ENCODE measurements around the gene TNS3. TPM values are rescaled to one million over a fixed set of nuclear protein-coding genes. Genes with fewer than 3 reads are reported as not detected.

TNS3 gene
- total RNA-seq, 1 experiment from 2014 or later: 135 TPM

DNA sequence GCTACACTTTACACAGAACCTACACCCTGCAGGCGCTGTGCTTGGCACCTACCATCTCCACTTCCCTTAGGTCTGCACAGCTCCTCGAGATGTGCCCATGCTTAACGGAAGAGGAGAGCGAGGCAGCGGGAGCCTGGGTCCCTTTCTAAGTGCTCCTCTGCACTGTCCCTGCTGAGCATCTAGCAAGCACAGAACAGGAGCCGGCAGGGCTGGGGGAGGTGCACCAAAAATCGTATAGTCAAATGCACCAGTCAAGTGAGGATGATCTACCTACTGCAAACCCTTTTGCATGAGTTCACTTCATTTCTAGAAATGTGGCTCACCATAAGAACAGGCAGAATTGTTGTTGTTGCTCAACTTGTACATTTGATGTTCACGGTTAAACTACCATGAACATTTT lies 267.7 kb downstream of the TNS3 start:
- Mint-ChIP-seq H3K27ac (ENCODE audit: unreplicated experiment) (no peak overlapping the region), H3K9me3 (ENCODE audit: low read depth, unreplicated experiment) (no peaks in the 10 kb centered on the region), H3K27me3 (ENCODE audit: unreplicated experiment) (no peaks in the 10 kb centered on the region), H3K4me1 (ENCODE audit: low read depth, unreplicated experiment) (no peaks in the 10 kb centered on the region), H3K4me3 (ENCODE audit: low read depth, unreplicated experiment) (no peak overlapping the region), H3K36me3 (ENCODE audit: insufficient read depth, unreplicated experiment) (peaks cover 21% of the 10 kb centered on the region)
- BruUV-seq (replicated peaks): no TSS peak
- CTCF ChIA-PET: interaction anchor here (0.6 kb wide), 1 partner anchor 20 kb away, joined by 3 read pairs; no protein-coding TSS in a partner anchor
- TF ChIP-seq, protein P1, sequence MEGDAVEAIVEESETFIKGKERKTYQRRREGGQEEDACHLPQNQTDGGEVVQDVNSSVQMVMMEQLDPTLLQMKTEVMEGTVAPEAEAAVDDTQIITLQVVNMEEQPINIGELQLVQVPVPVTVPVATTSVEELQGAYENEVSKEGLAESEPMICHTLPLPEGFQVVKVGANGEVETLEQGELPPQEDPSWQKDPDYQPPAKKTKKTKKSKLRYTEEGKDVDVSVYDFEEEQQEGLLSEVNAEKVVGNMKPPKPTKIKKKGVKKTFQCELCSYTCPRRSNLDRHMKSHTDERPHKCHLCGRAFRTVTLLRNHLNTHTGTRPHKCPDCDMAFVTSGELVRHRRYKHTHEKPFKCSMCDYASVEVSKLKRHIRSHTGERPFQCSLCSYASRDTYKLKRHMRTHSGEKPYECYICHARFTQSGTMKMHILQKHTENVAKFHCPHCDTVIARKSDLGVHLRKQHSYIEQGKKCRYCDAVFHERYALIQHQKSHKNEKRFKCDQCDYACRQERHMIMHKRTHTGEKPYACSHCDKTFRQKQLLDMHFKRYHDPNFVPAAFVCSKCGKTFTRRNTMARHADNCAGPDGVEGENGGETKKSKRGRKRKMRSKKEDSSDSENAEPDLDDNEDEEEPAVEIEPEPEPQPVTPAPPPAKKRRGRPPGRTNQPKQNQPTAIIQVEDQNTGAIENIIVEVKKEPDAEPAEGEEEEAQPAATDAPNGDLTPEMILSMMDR (IDR thresholded peaks at IDR 0.05; ENCODE audit: unreplicated experiment): no peak
- DNase-seq: no peak
- intact Hi-C loops (cut with micrococcal nuclease; ENCODE audit: unreplicated experiment): no loop called here

DNA sequence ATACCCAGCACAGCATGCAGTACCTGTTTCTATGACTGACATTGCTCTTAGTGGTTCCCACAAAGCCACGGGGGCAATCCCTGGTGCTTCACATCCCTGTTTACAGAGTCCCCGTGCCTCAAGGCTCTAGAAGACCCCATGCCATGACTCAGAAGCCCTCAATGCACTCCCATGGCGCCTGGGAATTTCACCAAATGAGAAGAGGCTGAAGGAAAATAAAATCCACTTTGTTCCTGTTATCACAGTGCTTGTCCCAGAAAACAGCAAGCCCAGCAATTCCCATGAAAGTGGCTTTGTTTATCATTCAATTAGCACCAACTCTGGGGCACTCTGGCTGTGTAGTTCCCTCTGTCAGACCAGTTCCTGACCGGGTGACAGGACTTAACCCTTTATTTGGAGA lies 268.3 kb downstream of the TNS3 start:
- CTCF ChIA-PET: no interaction called here
- no peak overlapping the region for H3K4me3 Mint-ChIP-seq (ENCODE audit: low read depth, unreplicated experiment)
- H3K4me1 Mint-ChIP-seq (ENCODE audit: low read depth, unreplicated experiment): no peaks in the 10 kb centered on the region
- no peak for DNase-seq
- no peak overlapping the region for H3K27ac Mint-ChIP-seq (ENCODE audit: unreplicated experiment)
- intact Hi-C loops (cut with micrococcal nuclease; ENCODE audit: unreplicated experiment): no loop called here
- peaks cover 17% of the 10 kb centered on the region for H3K36me3 Mint-ChIP-seq (ENCODE audit: insufficient read depth, unreplicated experiment)
- H3K27me3 Mint-ChIP-seq (ENCODE audit: unreplicated experiment): no peaks in the 10 kb centered on the region
- TF ChIP-seq, protein P1 (IDR thresholded peaks at IDR 0.05; ENCODE audit: unreplicated experiment): no peak
- H3K9me3 Mint-ChIP-seq (ENCODE audit: low read depth, unreplicated experiment): peaks cover 4% of the 10 kb centered on the region
- no TSS peak for BruUV-seq (replicated peaks)

DNA sequence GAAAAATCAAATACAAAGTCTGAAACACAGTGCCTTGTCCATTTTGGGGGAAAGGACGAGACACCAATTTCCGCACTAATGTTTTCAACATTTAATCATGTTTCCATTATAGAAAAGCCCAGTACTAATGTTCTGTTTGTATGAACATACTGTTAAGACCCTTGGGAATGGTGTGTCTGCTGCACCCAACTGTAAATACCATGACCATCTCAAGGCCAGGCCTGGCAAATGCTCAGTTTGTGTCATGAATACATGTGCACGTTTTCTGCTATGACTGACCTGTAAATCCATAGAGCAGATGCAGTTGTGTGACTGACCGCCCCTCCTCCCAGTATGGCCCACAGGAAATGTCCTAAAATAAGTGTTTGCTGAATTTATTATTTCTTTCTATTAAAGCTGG lies 270.0 kb downstream of the TNS3 start:
- H3K4me3 Mint-ChIP-seq (ENCODE audit: low read depth, unreplicated experiment): no peak overlapping the region
- H3K36me3 Mint-ChIP-seq (ENCODE audit: insufficient read depth, unreplicated experiment): peaks cover 12% of the 10 kb centered on the region
- H3K9me3 Mint-ChIP-seq (ENCODE audit: low read depth, unreplicated experiment): peaks cover 4% of the 10 kb centered on the region
- H3K27ac Mint-ChIP-seq (ENCODE audit: unreplicated experiment): no peak overlapping the region
- DNase-seq: no peak
- CTCF ChIA-PET: no interaction called here
- TF ChIP-seq, protein P1 (IDR thresholded peaks at IDR 0.05; ENCODE audit: unreplicated experiment): no peak
- intact Hi-C loops (cut with micrococcal nuclease; ENCODE audit: unreplicated experiment): no loop called here
- BruUV-seq (replicated peaks): no TSS peak
- H3K27me3 Mint-ChIP-seq (ENCODE audit: unreplicated experiment): no peaks in the 10 kb centered on the region
- no peaks in the 10 kb centered on the region for H3K4me1 Mint-ChIP-seq (ENCODE audit: low read depth, unreplicated experiment)

DNA sequence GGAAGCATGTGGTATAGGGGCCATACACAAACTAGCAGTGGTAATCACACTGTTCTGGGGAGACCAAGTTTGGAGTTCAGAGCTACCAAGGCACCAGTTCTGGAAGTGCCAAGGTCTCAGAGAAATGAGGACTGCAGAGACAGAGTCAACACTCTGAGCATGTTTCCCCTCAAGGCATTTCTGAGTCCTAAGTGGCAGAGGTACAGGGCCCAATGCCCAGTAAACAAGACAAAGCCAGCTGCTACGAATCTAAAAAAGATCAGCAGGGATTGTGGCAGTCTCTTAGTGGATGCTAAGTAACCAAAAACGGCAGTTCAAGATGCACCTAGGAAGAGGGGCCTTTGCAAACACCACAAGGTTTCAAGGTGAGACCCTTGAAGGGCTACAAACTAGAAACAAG lies 271.9 kb downstream of the TNS3 start:
- intact Hi-C loops (cut with micrococcal nuclease; ENCODE audit: unreplicated experiment): no loop called here
- Mint-ChIP-seq H3K9me3 (ENCODE audit: low read depth, unreplicated experiment) (peaks cover 4% of the 10 kb centered on the region), H3K27me3 (ENCODE audit: unreplicated experiment) (no peaks in the 10 kb centered on the region), H3K27ac (ENCODE audit: unreplicated experiment) (no peak overlapping the region), H3K36me3 (ENCODE audit: insufficient read depth, unreplicated experiment) (peaks cover 7% of the 10 kb centered on the region), H3K4me1 (ENCODE audit: low read depth, unreplicated experiment) (no peaks in the 10 kb centered on the region), H3K4me3 (ENCODE audit: low read depth, unreplicated experiment) (no peak overlapping the region)
- no peak for DNase-seq
- TF ChIP-seq, protein P1 (IDR thresholded peaks at IDR 0.05; ENCODE audit: unreplicated experiment): no peak
- CTCF ChIA-PET: no interaction called here
- BruUV-seq (replicated peaks): no TSS peak
